Retinal pigment epithelial cell (primary cell): Measurements from ENCODE around the gene NKD1.

ENCODE experiments used
- DNase-seq: peaks from one replicate; pipeline ENCODE4 v3.0.0-alpha.2; 2010; ENCODE audit warnings: low read depth
- H3K4me3 ChIP-seq: 2 replicates; pipeline ENCODE4 v1.5.1; 2011; ENCODE audit warnings: mild to moderate bottlenecking, low read length, control low read depth, moderate library complexity
- CTCF ChIP-seq: conservative IDR thresholded peaks from 2 replicates; pipeline ENCODE4 v1.5.1; 2011; ENCODE audit warnings: low read depth, low read length, control low read depth, inconsistent platforms

The NKD1 gene

GRCh38 chr16:50671644-50672260 is 123.6 kb downstream of the NKD1 start:
- peak; percentile 67 for TF ChIP-seq CTCF
- H3K4me3 ChIP-seq = no peak overlapping the region
- no peak for DNase-seq

- H3K4me3 ChIP-seq = no peak overlapping the region
- DNase-seq = no peak
- TF ChIP-seq CTCF = no peak
Observed at GRCh38 chr16:50673496-50674275, 125.5 kb downstream of the NKD1 start.

DNA sequence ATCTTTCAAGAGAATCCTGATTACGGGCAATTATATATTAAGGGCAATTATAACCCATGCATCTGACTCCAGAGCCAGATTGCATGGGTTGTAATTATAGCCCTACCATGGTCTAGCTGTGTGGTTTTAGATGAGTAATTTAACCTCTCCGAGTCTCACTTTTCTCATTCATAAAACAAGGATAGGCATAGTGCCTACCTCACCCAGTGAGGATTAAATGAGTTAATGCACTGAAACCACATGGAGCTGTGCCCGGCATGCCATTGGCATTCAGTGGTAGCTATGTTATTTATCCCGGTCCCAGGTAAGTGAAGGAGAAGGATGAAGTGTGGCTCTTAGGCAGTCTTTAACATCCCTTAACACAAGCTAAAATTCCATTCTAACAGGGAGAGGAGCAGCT is 126.6 kb downstream of the NKD1 start:
- TF ChIP-seq CTCF = no peak
- H3K4me3 ChIP-seq = no peak overlapping the region
- DNase-seq = no peak

DNA sequence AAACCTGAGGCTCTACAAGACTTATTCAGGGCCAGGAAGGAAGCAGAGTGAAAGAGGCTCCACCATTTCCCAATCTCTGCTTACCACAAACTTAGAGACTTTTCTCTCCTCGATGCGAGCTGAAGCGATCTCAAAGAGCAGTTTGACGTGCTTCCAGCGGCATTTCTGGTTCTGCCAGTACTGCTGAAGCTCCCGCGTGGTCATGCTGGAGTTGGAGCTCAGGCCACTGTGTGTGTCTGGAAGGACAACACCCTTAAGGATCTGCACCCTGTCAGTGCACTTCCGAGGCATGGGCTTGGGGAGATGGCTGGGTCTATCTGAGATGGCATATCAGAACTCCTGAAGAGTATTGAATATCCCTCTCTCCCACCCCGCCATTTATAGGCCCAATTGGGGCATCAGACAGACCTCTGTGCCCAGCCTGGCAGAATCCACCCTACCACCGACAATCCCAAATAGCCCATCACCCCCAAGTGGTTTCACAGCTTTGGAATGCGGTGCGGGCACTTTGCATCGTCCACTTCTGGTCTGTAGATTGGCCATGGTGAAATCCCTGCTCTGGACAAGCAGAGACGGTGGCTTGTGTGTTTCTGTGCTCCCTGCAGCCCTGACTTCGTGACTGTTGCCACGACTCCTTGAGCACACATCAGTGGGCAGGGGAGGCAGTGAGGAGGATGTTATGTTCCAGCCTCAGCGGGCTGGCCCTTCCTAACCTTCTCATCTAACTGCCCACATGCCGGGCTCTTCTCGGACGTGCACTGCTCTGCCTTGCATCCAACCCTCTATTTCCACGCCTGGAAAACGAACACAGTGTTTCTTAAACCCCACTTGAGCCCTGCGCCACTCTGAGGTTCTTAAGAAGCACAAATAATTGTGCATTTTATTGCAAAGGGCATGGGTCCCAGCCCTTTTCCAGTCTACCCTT is 127.8 kb downstream of the NKD1 start:
- no peak for DNase-seq
- no peak for TF ChIP-seq CTCF
- no peak overlapping the region for H3K4me3 ChIP-seq

- DNase-seq = no peak
- no peak overlapping the region for H3K4me3 ChIP-seq
- no peak for TF ChIP-seq CTCF
Observed at GRCh38 chr16:50676684-50677225, 128.6 kb downstream of the NKD1 start.

GRCh38 chr16:50677351-50677750 is 129.2 kb downstream of the NKD1 start:
- peak; percentile 32 for TF ChIP-seq CTCF
- no peak for DNase-seq
- H3K4me3 ChIP-seq = no peak overlapping the region
